IMR-90 (cell line): ENCODE measurements around the gene SLC35F3. TPM values are rescaled to one million over a fixed set of nuclear protein-coding genes. Genes with fewer than 3 reads are reported as not detected.

Experiments
- ATAC-seq: fragments of 200-7000 bp; cut with Tn5 transposase; 2 replicates; pipeline ENCODE4 v1.9.1; 2020; ENCODE audit warnings: low read depth, mild to moderate bottlenecking, moderate library complexity
- BruUV-seq: library from RNA; stranded (reverse); fragments of 400-500 nt; replicated peaks from 2 replicates; lab custom pipeline; 2021; lab: Mats Ljungman, UMichigan
- CTCF ChIA-PET: fragments of 300-600 bp; formaldehyde crosslinking; extraction: SDS; loops from one replicate; lab custom pipeline; 2021; ENCODE audit warnings: antibody characterized with exemption; lab: Yijun Ruan, JAX
- POLR2A ChIA-PET: fragments of 300-600 bp; sonication (Branson Sonifier 250); formaldehyde crosslinking; loops from one replicate; lab custom pipeline; 2022; ENCODE audit warnings: antibody characterized with exemption; ENCODE audit not compliant: unreplicated experiment; lab: Charles Lee
- DNase-seq: peaks from one replicate; pipeline ENCODE4 v3.0.0; 2013
- H2AFZ ChIP-seq: replicated peaks from 2 replicates; pipeline ENCODE3; 2013; ENCODE audit warnings: low read length, mild to moderate bottlenecking; ENCODE audit not compliant: poor library complexity
- H2AK5ac ChIP-seq: 2 replicates; pipeline ENCODE4 v1.6.1; 2013; ENCODE audit warnings: low read depth, low read length, inconsistent platforms
- H2AK9ac ChIP-seq: replicated peaks from 2 replicates; pipeline ENCODE3; 2013; ENCODE audit warnings: mild to moderate bottlenecking, low read depth, low read length, moderate library complexity; ENCODE audit not compliant: poor library complexity
- H2BK120ac ChIP-seq: 2 replicates; pipeline ENCODE4 v1.6.1; 2013; ENCODE audit warnings: low read depth, low read length, inconsistent platforms
- H2BK15ac ChIP-seq: 3 replicates; pipeline ENCODE4 v1.6.1; 2013; ENCODE audit warnings: low read depth, low read length, inconsistent platforms
- H2BK20ac ChIP-seq: 2 replicates; pipeline ENCODE4 v1.6.1; 2013; ENCODE audit warnings: low read depth, mild to moderate bottlenecking, inconsistent platforms, low read length, moderate library complexity
- H2BK5ac ChIP-seq: 2 replicates; pipeline ENCODE4 v1.6.1; 2013; ENCODE audit warnings: mild to moderate bottlenecking, low read depth, low read length, inconsistent platforms; ENCODE audit not compliant: poor library complexity, severe bottlenecking
- H3K14ac ChIP-seq: replicated peaks from 2 replicates; pipeline ENCODE4 v1.6.1; 2013; ENCODE audit warnings: low read depth, low read length, inconsistent platforms
- H3K18ac ChIP-seq: 2 replicates; pipeline ENCODE4 v1.6.1; 2013; ENCODE audit warnings: low read depth, low read length, control low read depth
- H3K23ac ChIP-seq: 2 replicates; pipeline ENCODE4 v1.6.1; 2013; ENCODE audit warnings: low read depth, low read length, inconsistent platforms
- H3K27ac ChIP-seq: 2 replicates; pipeline ENCODE4 v1.5.1; 2013; ENCODE audit warnings: mild to moderate bottlenecking, control low read depth, low read length; ENCODE audit not compliant: insufficient read depth
- H3K27me3 ChIP-seq: 2 replicates; pipeline ENCODE4 v1.6.1; 2013; ENCODE audit warnings: low read length; ENCODE audit not compliant: control insufficient read depth, insufficient read depth
- H3K36me3 ChIP-seq: 2 replicates; pipeline ENCODE4 v1.6.1; 2013; ENCODE audit warnings: low read length, mixed read lengths; ENCODE audit not compliant: control insufficient read depth, insufficient read depth
- H3K4ac ChIP-seq: 2 replicates; pipeline ENCODE4 v1.6.1; 2013; ENCODE audit warnings: low read depth, low read length, inconsistent platforms
- H3K4me1 ChIP-seq: 2 replicates; pipeline ENCODE4 v1.6.1; 2013; ENCODE audit warnings: low read length, mixed read lengths; ENCODE audit not compliant: control insufficient read depth, insufficient read depth
- H3K4me2 ChIP-seq: 2 replicates; pipeline ENCODE4 v1.6.1; 2013; ENCODE audit warnings: low read depth, mild to moderate bottlenecking, control low read depth, low read length, moderate library complexity
- H3K4me3 ChIP-seq: 2 replicates; pipeline ENCODE4 v1.5.1; 2013; ENCODE audit warnings: low read depth, mild to moderate bottlenecking, control low read depth, low read length, moderate library complexity; ENCODE audit not compliant: insufficient read depth
- H3K56ac ChIP-seq: 2 replicates; pipeline ENCODE4 v1.6.1; 2013; ENCODE audit warnings: low read length, inconsistent platforms; ENCODE audit not compliant: insufficient read depth; ENCODE audit errors: extremely low read depth
- H3K79me1 ChIP-seq, 2 experiments: 2 replicates each; pipeline ENCODE4 v1.6.1; 2013; ENCODE audit warnings: low read length in 2 of 2, inconsistent platforms in 1 of 2, low read depth in 1 of 2
- H3K9ac ChIP-seq: 2 replicates; pipeline ENCODE4 v1.6.1; 2013; ENCODE audit warnings: low read depth, low read length, control low read depth
- H3K9me1 ChIP-seq: 2 replicates; pipeline ENCODE4 v1.6.1; 2013; ENCODE audit warnings: low read length, inconsistent platforms; ENCODE audit not compliant: insufficient read depth
- H3K9me3 ChIP-seq: 2 replicates; pipeline ENCODE4 v1.6.1; 2013; ENCODE audit warnings: low read length; ENCODE audit not compliant: control insufficient read depth, insufficient read depth
- H4K20me1 ChIP-seq: 2 replicates; pipeline ENCODE4 v1.6.1; 2013; ENCODE audit warnings: low read length, inconsistent platforms; ENCODE audit not compliant: insufficient read depth
- H4K5ac ChIP-seq: 2 replicates; pipeline ENCODE4 v1.6.1; 2013; ENCODE audit warnings: mild to moderate bottlenecking, low read depth, low read length, control low read depth
- H4K8ac ChIP-seq, 2 experiments: 2 replicates each; pipeline ENCODE4 v1.6.1; 2013; ENCODE audit warnings: low read depth in 2 of 2, low read length in 2 of 2, control low read depth in 1 of 2, inconsistent platforms in 1 of 2
- H4K91ac ChIP-seq: 2 replicates; pipeline ENCODE4 v1.6.1; 2013; ENCODE audit warnings: low read depth, low read length, inconsistent platforms; ENCODE audit not compliant: insufficient read depth
- BHLHE40 ChIP-seq: fragments of 150-350 bp; IDR thresholded peaks from 2 replicates; pipeline ENCODE4 v1.6.1; 2016; ENCODE audit warnings: mild to moderate bottlenecking, low read depth, low read length
- CEBPB ChIP-seq: IDR thresholded peaks from 2 replicates; pipeline ENCODE4 v1.6.1; 2012; ENCODE audit warnings: low read depth, low read length, improper control_type of control experiment
- CHD1 ChIP-seq: IDR thresholded peaks from 2 replicates; pipeline ENCODE4 v1.6.1; 2012; ENCODE audit warnings: low read depth, low read length, improper control_type of control experiment
- CTCF ChIP-seq: conservative IDR thresholded peaks from 2 replicates; pipeline ENCODE4 v1.5.1; 2012; ENCODE audit warnings: mild to moderate bottlenecking, low read depth, low read length, improper control_type of control experiment
- ELK1 ChIP-seq: fragments of 150-350 bp; IDR thresholded peaks from 2 replicates; pipeline ENCODE4 v1.6.1; 2016; ENCODE audit warnings: low read depth, mild to moderate bottlenecking, low read length, moderate library complexity, borderline replicate concordance
- FOS ChIP-seq: fragments of 150-350 bp; IDR thresholded peaks from 2 replicates; pipeline ENCODE4 v1.6.1; 2016; ENCODE audit warnings: low read depth, low read length
- MAFK ChIP-seq: IDR thresholded peaks from 2 replicates; pipeline ENCODE4 v1.6.1; 2012; ENCODE audit warnings: low read depth, low read length, improper control_type of control experiment
- MAZ ChIP-seq: IDR thresholded peaks from 2 replicates; pipeline ENCODE4 v1.6.1; 2012; ENCODE audit warnings: low read depth, mild to moderate bottlenecking, low read length, improper control_type of control experiment, moderate library complexity, borderline replicate concordance
- MXI1 ChIP-seq: IDR thresholded peaks from 2 replicates; pipeline ENCODE4 v1.6.1; 2012; ENCODE audit warnings: low read depth, mild to moderate bottlenecking, low read length, moderate library complexity, borderline replicate concordance
- NFE2L2 ChIP-seq: fragments of 150-350 bp; IDR thresholded peaks from 2 replicates; pipeline ENCODE4 v1.6.1; 2016; ENCODE audit warnings: low read depth, mild to moderate bottlenecking, low read length
- POLR2A ChIP-seq: IDR thresholded peaks from 2 replicates; pipeline ENCODE4 v1.6.1; 2012; ENCODE audit warnings: mild to moderate bottlenecking, low read depth, low read length
- RAD21 ChIP-seq: IDR thresholded peaks from 2 replicates; pipeline ENCODE4 v1.6.1; 2012; ENCODE audit warnings: low read length, improper control_type of control experiment
- RCOR1 ChIP-seq: IDR thresholded peaks from 2 replicates; pipeline ENCODE4 v1.6.1; 2012; ENCODE audit warnings: mild to moderate bottlenecking, low read length, improper control_type of control experiment; ENCODE audit not compliant: insufficient replicate concordance
- RFX5 ChIP-seq: IDR thresholded peaks from 2 replicates; pipeline ENCODE4 v1.8.0; 2012; ENCODE audit warnings: low read depth, mild to moderate bottlenecking, low read length, moderate library complexity
- SMC3 ChIP-seq: fragments of 150-350 bp; IDR thresholded peaks from 2 replicates; pipeline ENCODE4 v1.6.1; 2016; ENCODE audit warnings: low read depth, mild to moderate bottlenecking, antibody characterized with exemption, low read length, moderate library complexity
- dilution Hi-C: fragments of 300-500 bp; cut with HindIII; formaldehyde crosslinking; loops from one replicate; pipeline ENCODE4 v1.14.3; 2018; ENCODE audit warnings: low sequenced_read_pairs; ENCODE audit not compliant: unreplicated experiment
- in situ Hi-C: fragments of 300-500 bp; cut with MboI; formaldehyde crosslinking; loops from 3 replicates; pipeline ENCODE4 v1.14.3; 2019; ENCODE audit warnings: low sequenced_read_pairs, inconsistent platforms, mixed read lengths
- intact Hi-C: fragments of 100-400 bp; cut with micrococcal nuclease; formaldehyde crosslinking; loops from 2 replicates; pipeline ENCODE4 v1.10.0; 2022
- polyA plus RNA-seq, 3 experiments: library from polyadenylated mRNA; depleted of rRNA; stranded (reverse); fragments of >200 nt; gene quantifications; 2 replicates each; pipeline ENCODE4 v1.2.3, GENCODE V29; 2012; ENCODE audit warnings: low replicate concordance in 1 of 3
- total RNA-seq: library from RNA; depleted of rRNA; stranded (reverse); fragments of >200 nt; gene quantifications from 2 replicates; pipeline ENCODE4 v1.2.3, GENCODE V29; 2012
- TF ChIP-seq, protein P1 (sequence below): fragments of 150-350 bp; IDR thresholded peaks from 2 replicates; pipeline ENCODE4 v1.6.1; 2017; ENCODE audit warnings: mild to moderate bottlenecking, antibody characterized with exemption, low read length, low read depth

SLC35F3 gene
- total and polyA plus RNA-seq, 2 of the 4 experiments (the other 2 are of a cell fraction), result under 0.01 to 0.17 TPM

GRCh38 chr1:234197839-234198238 lies 293.4 kb downstream of the SLC35F3 start:
- no peak overlapping the region for H3K4me2 ChIP-seq
- no peaks in the 10 kb centered on the region for H3K79me1 ChIP-seq
- no peak overlapping the region for H3K23ac ChIP-seq
- H2BK20ac ChIP-seq, result no peak overlapping the region
- POLR2A ChIA-PET, result no interaction called here
- dilution Hi-C loops (no loop called here), intact Hi-C loops (no loop called here), in situ Hi-C loops (no loop called here)
- no peak overlapping the region for H2BK120ac ChIP-seq
- H4K20me1 ChIP-seq, result no peaks in the 10 kb centered on the region
- H3K9ac ChIP-seq, result no peak overlapping the region
- no peak overlapping the region for H2AFZ ChIP-seq
- H3K4me1 ChIP-seq, result no peaks in the 10 kb centered on the region
- H2BK15ac ChIP-seq, result no peak overlapping the region
- H3K4me3 ChIP-seq, result no peak overlapping the region
- no peak overlapping the region for H4K91ac ChIP-seq
- ATAC-seq (no peak), DNase-seq (no peak)
- H3K9me1 ChIP-seq, result no peaks in the 10 kb centered on the region
- TF ChIP-seq CTCF, result no peak
- TF ChIP-seq, protein P1, sequence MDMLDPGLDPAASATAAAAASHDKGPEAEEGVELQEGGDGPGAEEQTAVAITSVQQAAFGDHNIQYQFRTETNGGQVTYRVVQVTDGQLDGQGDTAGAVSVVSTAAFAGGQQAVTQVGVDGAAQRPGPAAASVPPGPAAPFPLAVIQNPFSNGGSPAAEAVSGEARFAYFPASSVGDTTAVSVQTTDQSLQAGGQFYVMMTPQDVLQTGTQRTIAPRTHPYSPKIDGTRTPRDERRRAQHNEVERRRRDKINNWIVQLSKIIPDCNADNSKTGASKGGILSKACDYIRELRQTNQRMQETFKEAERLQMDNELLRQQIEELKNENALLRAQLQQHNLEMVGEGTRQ, result no peak
- TF ChIP-seq BHLHE40, result no peak
- TF ChIP-seq POLR2A, result no peak
- TF ChIP-seq NFE2L2, result no peak
- no peak for TF ChIP-seq CHD1
- TF ChIP-seq SMC3, result no peak
- no peak for TF ChIP-seq FOS
- TF ChIP-seq MAZ, result no peak
- no peak for TF ChIP-seq MAFK
- no peak for TF ChIP-seq MXI1
- no peak for TF ChIP-seq RAD21
- no peak for TF ChIP-seq ELK1
- TF ChIP-seq RFX5, result no peak
- TF ChIP-seq RCOR1, result no peak
- no peak for TF ChIP-seq CEBPB
- H3K9me3 ChIP-seq, result no peaks in the 10 kb centered on the region
- H3K18ac ChIP-seq, result no peak overlapping the region
- no peak overlapping the region for H3K14ac ChIP-seq
- H3K36me3 ChIP-seq, result no peaks in the 10 kb centered on the region
- H2BK5ac ChIP-seq, result no peak overlapping the region
- CTCF ChIA-PET, result no interaction called here
- no peak overlapping the region for H4K5ac ChIP-seq
- H2AK5ac ChIP-seq, result no peak overlapping the region
- H4K8ac ChIP-seq, result no peak overlapping the region
- no peaks in the 10 kb centered on the region for H3K27me3 ChIP-seq
- no peak overlapping the region for H3K27ac ChIP-seq
- no peak overlapping the region for H2AK9ac ChIP-seq
- no TSS peak for BruUV-seq
- H3K56ac ChIP-seq, result no peak overlapping the region
- no peak overlapping the region for H3K4ac ChIP-seq
